GM12878 (cell line): ENCODE results near the gene PRKCZ. TPM values are rescaled to one million over a fixed set of nuclear protein-coding genes. Genes with fewer than 3 reads are reported as not detected.

Source experiments
- ATAC-seq: fragments of 200-7000 bp; cut with Tn5 transposase; 3 replicates; pipeline ENCODE4 v1.9.1; 2020; ENCODE audit warnings: mild to moderate bottlenecking, moderate library complexity
- BruUV-seq: library from RNA; stranded (reverse); fragments of 400-500 nt; replicated peaks from 2 replicates; lab custom pipeline; 2021; lab: Mats Ljungman, UMichigan
- CTCF ChIA-PET: fragments of 300-600 bp; sonication (Branson Sonifier 250); formaldehyde crosslinking; extraction: SDS; loops from one replicate; lab custom pipeline; 2021; ENCODE audit warnings: inconsistent platforms; lab: Yijun Ruan, JAX
- POLR2A ChIA-PET: fragments of 350-600 bp; formaldehyde crosslinking; extraction: SDS; loops from one replicate; lab custom pipeline; 2021; ENCODE audit warnings: inconsistent platforms; lab: Charles Lee
- RAD21 ChIA-PET: fragments of 300-600 bp; sonication (Branson Sonifier 250); formaldehyde crosslinking; loops from one replicate; lab custom pipeline; 2023; ENCODE audit warnings: antibody characterized with exemption; ENCODE audit not compliant: unreplicated experiment; lab: Charles Lee
- SMC1A ChIA-PET: fragments of 300-600 bp; sonication (Branson Sonifier 250); formaldehyde crosslinking; loops from one replicate; lab custom pipeline; 2023; ENCODE audit not compliant: unreplicated experiment, uncharacterized antibody; lab: Charles Lee
- DNase-seq: peaks from one replicate; pipeline ENCODE4 v3.0.0-alpha.2; 2011; ENCODE audit warnings: low read depth, low spot score
- FAIRE-seq: peaks from 3 replicates; lab custom pipeline; 2011; peaks lifted over from hg19 to GRCh38; lab: Jason Lieb, UNC
- H2AFZ ChIP-seq: 2 replicates; pipeline ENCODE4 v1.6.0; 2011; ENCODE audit warnings: low read depth, low read length, control low read depth; ENCODE audit not compliant: control insufficient read depth
- H3K27ac ChIP-seq: 2 replicates; pipeline ENCODE4 v1.5.1; 2011; ENCODE audit warnings: control low read depth; ENCODE audit not compliant: control insufficient read depth, insufficient read depth
- H3K27me3 ChIP-seq, 2 experiments: replicated peaks in 1 of 2; 2 replicates each; pipeline versions ENCODE4 v1.6.0 to v1.6.1; 2011; ENCODE audit warnings: low read length in 1 of 2; ENCODE audit not compliant: control insufficient read depth in 2 of 2, insufficient read depth in 2 of 2
- H3K36me3 ChIP-seq, 2 experiments: 2 replicates each; pipeline ENCODE4 v1.5.1; 2011; ENCODE audit warnings: low read length in 1 of 2; ENCODE audit not compliant: control insufficient read depth in 2 of 2, insufficient read depth in 2 of 2
- H3K4me1 ChIP-seq: 2 replicates; pipeline ENCODE4 v1.6.1; 2011; ENCODE audit warnings: mild to moderate bottlenecking, low read length, moderate library complexity, mixed read lengths; ENCODE audit not compliant: control insufficient read depth, insufficient read depth
- H3K4me2 ChIP-seq: 2 replicates; pipeline ENCODE4 v1.6.0; 2011; ENCODE audit warnings: control low read depth; ENCODE audit not compliant: control insufficient read depth, insufficient read depth
- H3K4me3 ChIP-seq: fragments of 200-600 bp; sonication (generic); 2 replicates; pipeline ENCODE4 v1.5.1; 2016
- H3K79me2 ChIP-seq: 2 replicates; pipeline ENCODE4 v1.6.0; 2011; ENCODE audit warnings: low read length; ENCODE audit not compliant: control insufficient read depth, insufficient read depth
- H3K9ac ChIP-seq: 2 replicates; pipeline ENCODE4 v1.8.0; 2011; ENCODE audit warnings: low read length, control low read depth, mixed read lengths; ENCODE audit not compliant: control insufficient read depth, insufficient read depth
- H3K9me3 ChIP-seq: replicated peaks from 3 replicates; pipeline ENCODE4 v1.5.1; 2011; ENCODE audit warnings: mild to moderate bottlenecking, low read length; ENCODE audit not compliant: control insufficient read depth, insufficient read depth
- H4K20me1 ChIP-seq: 2 replicates; pipeline ENCODE4 v1.6.0; 2011; ENCODE audit not compliant: control insufficient read depth, insufficient read depth
- GABPA ChIP-seq: IDR thresholded peaks from 2 replicates; pipeline ENCODE4 v1.6.1; 2014; ENCODE audit warnings: antibody characterized with exemption, low read depth, mild to moderate bottlenecking, inconsistent platforms
- JUNB ChIP-seq: IDR thresholded peaks from 2 replicates; pipeline ENCODE4 v1.6.1; 2016; ENCODE audit warnings: antibody characterized with exemption, mild to moderate bottlenecking
- MEF2B ChIP-seq: fragments of 450-650 bp; IDR thresholded peaks from 2 replicates; pipeline ENCODE4 v1.6.1; 2018; ENCODE audit warnings: mild to moderate bottlenecking, moderate library complexity; ENCODE audit not compliant: partially characterized antibody, poor library complexity, severe bottlenecking
- MXI1 ChIP-seq: fragments of 150-350 bp; IDR thresholded peaks from 2 replicates; pipeline ENCODE4 v1.6.1; 2011; ENCODE audit warnings: low read depth, mild to moderate bottlenecking, inconsistent platforms, low read length, improper control_type of control experiment
- POLR2AphosphoS2 ChIP-seq: IDR thresholded peaks from 2 replicates; pipeline ENCODE4 v1.6.1; 2011; ENCODE audit warnings: low read depth, mild to moderate bottlenecking, low read length, improper control_type of control experiment, moderate library complexity
- SIX5 ChIP-seq: IDR thresholded peaks from 2 replicates; pipeline ENCODE4 v1.6.1; 2011; ENCODE audit warnings: mild to moderate bottlenecking, low read depth, low read length, moderate library complexity; ENCODE audit not compliant: severe bottlenecking
- YBX1 ChIP-seq: fragments of 450-650 bp; IDR thresholded peaks from 2 replicates; pipeline ENCODE4 v1.6.1; 2016; ENCODE audit warnings: antibody characterized with exemption
- ZBED1 ChIP-seq: IDR thresholded peaks from 2 replicates; pipeline ENCODE4 v1.6.1; 2016; ENCODE audit warnings: borderline replicate concordance
- ZBTB4 ChIP-seq: fragments of 450-650 bp; formaldehyde crosslinking; IDR thresholded peaks from 2 replicates; pipeline ENCODE4 v1.4.0; 2022; ENCODE audit warnings: mild to moderate bottlenecking, moderate library complexity
- ZNF207 ChIP-seq: fragments of 450-650 bp; IDR thresholded peaks from 2 replicates; pipeline ENCODE4 v1.6.1; 2014; ENCODE audit warnings: antibody characterized with exemption, mild to moderate bottlenecking, borderline replicate concordance
- WGBS: methylation state at CpG from one replicate; pipeline ENCODE4 v1.1.6; 2016; ENCODE audit warnings: low lambda C conversion rate; ENCODE audit not compliant: insufficient replicate concordance, insufficient coverage; ENCODE audit errors: missing lambda C conversion rate; 5-methylcytosine and 5-hydroxymethylcytosine counted together
- in situ Hi-C: fragments of 300-500 bp; cut with MboI; formaldehyde crosslinking; loops from 9 replicates; pipeline ENCODE4 v1.14.3; 2018; ENCODE audit warnings: mixed read lengths
- intact Hi-C: fragments of 100-400 bp; cut with micrococcal nuclease; formaldehyde crosslinking; loops from one replicate; pipeline ENCODE4 v1.14.2; 2022; ENCODE audit not compliant: unreplicated experiment
- polyA plus RNA-seq, 11 experiments: library from polyadenylated mRNA; depleted of rRNA in 4 of 11; unstranded in 6 of 11; stranded (reverse) in 5 of 11; fragments of >200 nt; fragmentation: Nextera tagmentation in 4 of 11; fragmentation: Illumina TruSeq in 1 of 11; extraction: Ambion mirVana in 4 of 11; extraction: Trizol in 1 of 11; gene quantifications; 1 replicate in 1 of 11; 2 replicates in 10 of 11; pipeline versions ENCODE4 v1.2.1 to v1.2.3, GENCODE V29; 2011 to 2016; ENCODE audit warnings: inconsistent platforms in 2 of 11, missing spikeins in 2 of 11, low read depth in 1 of 11
- total RNA-seq, 4 experiments: library from RNA; depleted of rRNA in 3 of 4; stranded (reverse); fragments of >200 nt in 3 of 4; fragmentation: Illumina TruSeq in 1 of 4; extraction: Trizol in 1 of 4; gene quantifications; 2 replicates each; pipeline versions ENCODE4 v1.2.1 to v1.2.3, GENCODE V29; 2013 to 2021

Gene PRKCZ
- total and polyA plus RNA-seq, 10 of the 15 experiments (the other 5 are each of a cell fraction or from before 2014, with no cell fraction given): 0.05 to 1.9 (median 0.64) TPM; not detected in 1

- no peaks in the 10 kb centered on the region for H3K27me3 ChIP-seq
- H3K4me2 ChIP-seq: no peak overlapping the region
- H2AFZ ChIP-seq: no peak overlapping the region
- H3K9ac ChIP-seq: no peak overlapping the region
- DNase-seq: no peak
- TF ChIP-seq MEF2B (no peak), MXI1 (no peak), YBX1 (no peak), ZBED1 (no peak), POLR2AphosphoS2 (no peak), GABPA (no peak), SIX5 (no peak), ZNF207 (no peak), ZBTB4 (CRISPR knock-in tag) (no peak), JUNB (no peak)
- WGBS: 91% methylated on average over 26 of the region's 26 CpGs
- FAIRE-seq: no peak
- no peaks in the 10 kb centered on the region for H3K4me1 ChIP-seq
- no peak for ATAC-seq
- H3K79me2 ChIP-seq: no peaks in the 10 kb centered on the region
- H3K36me3 ChIP-seq: no peaks in the 10 kb centered on the region
- BruUV-seq: no TSS peak
- no peak overlapping the region for H3K27ac ChIP-seq
- ChIA-PET SMC1A (no interaction called here), POLR2A (no interaction called here), RAD21 (no interaction called here), CTCF (no interaction called here)
- no peak overlapping the region for H3K4me3 ChIP-seq
- in situ Hi-C loops: no loop called here
- intact Hi-C loops: no loop called here
- no peaks in the 10 kb centered on the region for H4K20me1 ChIP-seq
- peaks cover 3% of the 10 kb centered on the region; the same call in 1 of the 3 replicates for H3K9me3 ChIP-seq
These were observed 47.4 kb downstream of the PRKCZ start for GRCh38 chr1:2097386-2098300.
